GM18519 (cell line): Measurements from ENCODE around the gene ASTN2.
A peak's percentile ranks its signal among the peaks of the same experiment; 100 is the strongest.
"Not testable (repeated sequence)": the region's sequence is repeated elsewhere in the genome, so short reads cannot be mapped to it uniquely, and the experiment has no call there.

Experiments used
- ATAC-seq: cut with Tn5 transposase; IDR thresholded peaks from one replicate; pipeline ENCODE4 v1.9.1; 2021; ENCODE audit warnings: mild to moderate bottlenecking, moderate library complexity; ENCODE audit not compliant: unreplicated experiment, low FRiP score

ASTN2 gene

DNA sequence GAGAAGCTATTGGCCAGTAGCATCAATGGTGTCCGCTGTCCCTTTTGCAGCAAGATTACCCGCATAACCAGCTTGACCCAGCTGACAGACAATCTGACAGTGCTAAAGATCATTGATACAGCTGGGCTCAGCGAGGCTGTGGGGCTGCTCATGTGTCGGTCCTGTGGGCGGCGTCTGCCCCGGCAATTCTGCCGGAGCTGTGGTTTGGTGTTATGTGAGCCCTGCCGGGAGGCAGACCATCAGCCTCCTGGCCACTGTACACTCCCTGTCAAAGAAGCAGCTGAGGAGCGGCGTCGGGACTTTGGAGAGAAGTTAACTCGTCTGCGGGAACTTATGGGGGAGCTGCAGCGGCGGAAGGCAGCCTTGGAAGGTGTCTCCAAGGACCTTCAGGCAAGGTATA is 717.0 kb downstream of the ASTN2 start:
- ATAC-seq, result no peak

DNA sequence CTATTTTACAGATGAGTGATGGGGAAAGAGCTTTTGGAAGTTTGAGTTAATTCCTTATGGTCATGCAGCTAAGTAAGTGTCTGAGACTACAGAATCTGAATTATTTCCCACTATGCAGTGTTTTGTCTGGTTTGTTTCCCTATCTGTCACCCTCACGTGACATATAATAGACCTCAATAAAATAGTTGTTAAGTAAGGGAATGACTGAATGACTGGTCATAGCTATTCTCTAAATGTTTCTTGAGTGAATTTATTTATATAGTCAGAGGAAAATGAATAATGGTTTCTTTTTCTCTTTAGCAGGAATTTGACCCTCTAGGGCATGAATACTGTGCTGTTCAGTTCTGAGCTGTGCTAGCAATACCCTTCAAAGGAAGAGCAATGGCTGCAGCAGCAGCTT is 717.5 kb downstream of the ASTN2 start:
- no peak for ATAC-seq

DNA sequence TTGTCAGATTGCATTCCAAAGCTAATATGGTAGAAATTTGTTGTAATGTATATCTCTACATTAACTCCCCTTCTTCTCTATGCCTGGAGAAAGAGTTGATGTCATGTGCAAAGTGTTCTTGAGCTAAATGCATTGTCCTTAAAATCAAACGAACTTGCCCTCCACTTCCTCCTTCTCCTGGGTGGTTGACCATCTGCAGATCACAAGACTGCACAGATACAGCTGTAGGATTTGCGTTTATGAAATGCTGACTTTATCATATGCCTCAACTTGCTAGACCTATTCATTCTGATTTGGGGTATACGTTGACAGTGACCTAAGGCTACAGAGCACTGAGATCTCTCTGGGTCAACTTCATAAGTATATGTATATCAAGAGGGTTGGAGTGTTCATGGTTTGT is 719.4 kb downstream of the ASTN2 start:
- ATAC-seq, result no peak

DNA sequence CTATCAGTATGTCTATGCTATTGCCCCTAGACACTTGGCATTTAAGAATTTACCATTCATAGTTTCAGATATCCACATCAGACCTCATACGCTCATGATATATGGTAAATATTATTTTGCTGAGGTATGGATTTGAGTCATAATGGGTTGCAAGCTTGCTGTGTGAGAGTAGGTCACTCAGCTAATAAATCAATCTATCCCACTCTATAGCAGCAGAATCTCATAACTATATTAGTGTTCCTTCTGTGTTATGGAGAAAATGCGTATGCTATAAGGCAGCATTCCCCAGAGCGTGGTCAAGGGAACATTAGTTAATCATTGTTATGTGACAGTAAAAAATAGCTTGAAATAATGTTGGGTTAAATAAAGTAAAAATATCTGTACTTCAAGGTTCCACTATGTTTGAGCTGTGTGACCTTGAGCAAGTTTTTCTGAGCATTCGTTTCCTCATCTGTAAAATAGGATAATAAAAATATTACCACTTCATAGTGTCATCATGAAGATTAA is 720.0 kb downstream of the ASTN2 start:
- ATAC-seq, result no peak

DNA sequence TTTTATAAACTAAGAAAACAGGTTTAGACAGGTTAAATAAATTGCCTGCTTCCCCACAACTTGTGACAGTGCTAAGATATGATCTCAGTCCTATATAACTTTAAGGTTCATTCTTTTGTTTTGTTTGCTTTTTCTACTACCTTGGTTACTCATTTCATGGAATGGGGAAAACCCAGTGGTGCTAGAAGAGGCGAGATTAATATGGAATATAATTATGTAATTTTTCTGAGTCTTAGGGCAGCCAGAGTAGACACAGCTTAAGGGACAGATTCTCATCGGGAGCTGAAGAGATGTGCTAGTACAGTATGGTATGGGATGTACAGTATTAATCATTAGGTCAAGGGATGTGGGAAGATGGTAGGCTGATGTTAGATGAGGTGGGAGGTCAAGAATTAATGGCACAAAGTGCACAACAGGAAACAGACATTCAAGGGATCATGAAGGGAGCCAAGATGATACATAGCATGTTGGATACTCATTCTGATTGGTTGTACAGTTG is 721.6 kb downstream of the ASTN2 start:
- no peak for ATAC-seq

DNA sequence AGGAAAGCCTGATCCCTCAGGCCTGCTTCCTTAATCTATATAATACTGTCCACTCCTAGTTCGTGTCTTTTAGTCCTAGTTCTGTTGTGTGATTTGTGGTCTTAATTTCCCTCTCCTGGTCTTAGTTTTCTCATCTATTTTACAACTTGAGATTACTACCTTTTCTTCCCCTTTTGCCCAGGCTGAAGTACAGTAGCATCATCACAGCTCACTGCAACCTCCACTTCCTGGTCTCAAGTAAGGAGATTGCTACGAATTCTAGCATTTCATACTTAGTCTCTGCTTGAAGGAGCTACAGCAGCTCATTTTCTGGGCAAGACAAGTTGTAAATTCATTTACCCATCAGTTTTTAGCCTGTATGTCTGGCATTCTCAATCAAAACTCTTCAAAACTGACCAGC is 722.2 kb downstream of the ASTN2 start:
- no peak for ATAC-seq

DNA sequence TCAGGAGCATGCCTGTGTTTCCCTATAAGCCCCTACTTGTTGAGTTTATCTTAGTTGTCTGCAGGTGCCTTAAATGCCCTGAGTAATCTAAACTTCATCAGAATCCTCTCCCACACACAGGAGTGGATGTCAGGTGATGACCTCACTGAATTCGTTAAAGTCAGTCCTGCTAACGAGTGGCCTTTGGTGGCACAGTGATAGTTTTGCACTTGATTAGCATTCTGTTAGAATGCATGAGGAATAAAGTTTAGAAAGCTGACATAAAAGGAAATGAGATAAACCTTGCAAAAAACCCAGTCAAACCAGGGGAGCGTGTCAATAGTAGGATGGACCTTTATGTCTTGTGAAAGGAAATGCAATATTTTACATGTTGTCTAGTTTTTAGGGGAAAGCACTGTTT is 723.2 kb downstream of the ASTN2 start:
- no peak for ATAC-seq

DNA sequence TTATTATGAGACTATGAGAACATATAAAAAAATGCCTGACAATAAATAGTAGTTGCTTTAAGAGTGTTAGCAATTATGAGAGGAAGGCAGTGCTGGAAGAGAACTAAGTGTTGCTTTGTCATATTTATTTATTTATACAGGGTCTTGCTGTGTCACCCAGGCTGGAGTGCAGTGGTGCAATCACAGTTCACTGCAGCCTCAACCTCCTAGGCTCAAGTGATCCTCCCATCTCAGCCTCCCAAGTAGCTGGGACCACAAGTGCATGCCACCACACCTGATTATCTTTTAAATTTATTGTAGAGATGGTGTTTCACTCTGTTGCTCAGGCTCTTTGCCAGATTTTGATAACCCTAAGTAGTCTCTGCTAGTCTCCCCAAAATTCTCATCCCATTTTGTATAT is 724.1 kb downstream of the ASTN2 start:
- not testable (repeated sequence) for ATAC-seq

DNA sequence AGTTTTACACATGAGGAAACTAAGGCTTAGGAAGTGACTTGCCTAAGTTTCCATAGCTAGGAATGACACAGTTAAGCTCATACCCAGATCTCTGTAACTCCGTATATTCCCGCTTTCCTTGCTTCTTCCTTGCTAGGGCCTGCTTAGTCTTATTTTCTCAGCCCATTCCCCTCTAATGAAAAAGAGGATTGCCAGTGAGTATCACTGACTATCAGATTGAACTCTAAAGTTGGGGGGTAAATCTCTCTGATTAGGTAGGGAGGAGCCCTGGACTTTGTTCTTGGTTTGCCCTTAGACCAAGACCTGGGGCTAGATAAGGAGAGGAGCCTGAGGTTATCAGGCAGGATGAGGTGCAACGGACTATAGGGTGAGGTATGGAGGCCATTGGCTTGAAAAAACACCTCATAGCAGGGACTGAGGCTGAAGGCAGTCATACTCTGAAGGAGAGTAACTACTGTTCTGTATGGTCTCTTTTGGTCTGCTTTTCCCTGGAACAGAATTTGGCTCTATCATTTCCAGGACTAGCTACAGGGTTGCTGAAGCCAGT is 725.3 kb downstream of the ASTN2 start:
- ATAC-seq, result no peak

DNA sequence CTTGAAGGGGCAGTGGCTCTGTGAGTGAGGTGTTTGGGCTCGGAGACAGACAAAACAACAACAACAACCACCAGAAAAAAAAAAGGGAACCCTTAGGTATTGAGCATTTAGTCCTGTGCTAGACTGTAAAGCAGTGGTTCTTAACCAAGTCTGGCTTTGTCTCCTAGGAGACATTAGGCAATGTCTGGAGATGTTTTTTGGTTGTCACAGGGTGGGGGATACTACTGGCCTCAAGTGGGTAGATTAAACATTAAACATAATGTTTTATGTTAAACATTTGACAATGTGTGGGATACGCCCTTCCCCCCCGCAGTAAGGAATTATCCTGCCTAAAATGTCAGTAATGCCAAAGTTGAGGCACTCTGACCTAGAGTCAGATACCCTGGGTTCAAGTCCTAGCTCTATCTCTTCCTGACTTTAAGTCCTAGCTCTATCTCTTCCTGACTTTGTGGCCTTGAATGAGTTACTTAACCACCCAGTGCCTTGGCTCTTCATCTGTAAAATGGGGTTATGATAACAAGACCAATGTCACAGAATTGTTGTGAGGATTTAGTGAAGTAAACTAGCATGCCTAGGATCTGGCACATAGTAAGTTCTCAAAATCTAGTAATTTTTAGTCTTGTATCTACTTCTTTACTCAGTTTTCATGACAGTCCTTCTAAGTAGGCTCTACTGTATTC is 725.9 kb downstream of the ASTN2 start:
- no peak for ATAC-seq

DNA sequence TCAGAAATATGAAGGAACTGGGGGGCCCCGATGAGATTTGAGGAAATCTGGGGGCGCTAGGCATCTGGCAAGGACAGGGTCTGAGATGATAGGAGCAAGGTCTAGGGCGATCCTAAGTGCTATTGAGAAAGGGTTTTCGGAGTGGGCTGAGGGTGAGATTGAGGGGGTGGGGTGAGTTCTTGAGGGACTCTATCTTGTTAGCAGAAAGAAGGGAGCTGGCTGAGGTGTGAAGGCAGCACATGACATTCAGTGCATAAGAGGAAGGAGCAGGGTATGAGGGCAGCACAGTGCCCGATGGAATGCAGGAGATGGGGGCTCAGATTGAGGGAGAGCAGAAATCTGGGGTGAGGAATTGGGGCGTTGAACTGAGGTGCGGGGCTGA is 727.1 kb downstream of the ASTN2 start:
- ATAC-seq, result no peak

DNA sequence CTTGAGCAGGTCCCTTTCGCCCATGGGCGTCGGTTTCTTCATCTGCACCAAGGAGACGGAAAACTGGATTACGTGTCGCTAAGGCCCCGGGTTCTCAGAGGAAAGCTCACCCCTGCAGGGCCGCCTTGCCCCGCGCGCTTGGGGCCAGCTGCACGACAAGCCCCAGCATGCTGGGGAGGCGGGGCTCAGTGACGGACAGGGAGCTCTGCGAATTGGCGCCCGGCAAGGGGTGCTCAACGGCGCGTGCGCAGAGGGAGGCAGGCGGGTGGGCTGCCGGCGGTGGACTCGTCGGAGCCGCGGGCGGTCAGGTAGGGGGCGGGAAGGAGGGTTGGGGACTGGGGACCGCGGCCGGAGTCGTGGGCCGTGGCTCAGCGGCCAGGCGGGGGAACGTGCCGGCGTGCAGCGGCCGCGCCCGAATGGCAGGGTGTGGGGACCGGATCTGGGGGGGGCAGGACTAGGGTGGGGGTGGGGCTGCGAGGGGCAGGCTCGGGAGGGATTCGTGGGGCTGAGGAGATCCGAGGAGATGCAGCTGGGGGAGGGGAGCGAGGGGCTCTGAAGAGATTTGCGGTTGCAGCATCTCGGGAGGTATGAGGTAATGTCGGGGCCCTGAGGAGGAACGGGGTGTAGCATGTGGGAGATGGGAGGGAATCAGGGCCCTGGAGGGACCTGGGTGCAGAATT is 727.6 kb downstream of the ASTN2 start, which contains the start of gene TRIM32:
Gene TRIM32 (plus strand): TSS at position 232 of the 680 bp plus-strand sequence. CDS start 10,438 bp downstream, outside the sequence.
- peak; percentile 98 for ATAC-seq

DNA sequence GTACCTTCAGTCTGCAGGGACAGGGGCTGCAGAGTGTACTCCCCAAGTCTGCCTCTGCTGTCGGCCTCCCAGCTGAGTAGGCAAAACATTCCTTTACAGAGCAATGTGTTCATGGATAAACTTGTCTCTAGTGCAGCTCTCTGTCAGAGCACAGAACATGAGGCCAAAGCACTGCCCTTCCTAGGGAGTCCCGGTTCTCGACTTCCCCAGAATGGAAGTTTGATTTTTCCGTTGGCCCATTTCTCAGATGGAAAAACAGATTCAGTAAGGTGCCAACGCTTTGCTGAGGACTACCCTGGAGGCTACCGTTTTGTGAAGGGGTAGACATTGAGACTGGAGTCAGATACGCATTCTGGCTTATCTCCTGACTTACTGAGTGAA is 728.2 kb downstream of the ASTN2 start:
- peak; percentile 24 for ATAC-seq

DNA sequence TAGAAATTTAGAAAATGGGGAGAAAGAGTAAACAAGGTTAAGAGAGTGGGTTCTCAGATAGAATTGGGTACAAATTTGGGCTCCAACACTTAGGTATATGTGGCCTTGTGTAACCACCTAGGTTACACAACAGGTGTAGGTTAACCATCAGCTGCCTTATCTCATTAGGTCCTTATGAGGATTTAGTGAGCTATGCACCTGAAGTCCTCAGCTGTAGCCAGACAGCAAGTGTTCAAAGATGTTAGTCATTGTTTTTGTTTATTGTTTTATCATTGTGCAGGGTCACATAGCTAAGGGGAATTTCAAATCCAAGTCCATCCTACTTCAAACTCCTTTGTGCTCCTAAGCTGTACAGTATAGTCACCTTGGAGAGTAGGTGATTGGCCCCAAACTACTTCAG is 728.7 kb downstream of the ASTN2 start:
- no peak for ATAC-seq

DNA sequence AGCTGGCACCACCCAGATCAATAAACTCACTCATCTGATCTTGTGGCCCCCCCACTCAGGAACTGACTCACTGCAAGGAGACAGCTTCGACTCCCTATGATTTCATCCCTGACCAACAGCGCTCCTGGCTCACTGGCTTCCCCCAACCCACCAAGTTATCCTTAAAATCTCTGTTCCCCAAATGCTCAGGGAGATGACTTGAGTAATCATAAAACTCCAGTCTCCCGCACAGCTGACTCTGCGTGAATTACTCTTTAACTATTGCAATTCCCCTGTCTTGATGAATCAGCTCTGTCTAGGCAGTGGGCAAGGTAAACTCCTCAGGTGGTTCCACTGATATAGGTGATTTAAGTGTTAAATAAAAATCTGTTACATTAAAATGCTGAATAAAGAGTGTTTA is 729.7 kb downstream of the ASTN2 start:
- ATAC-seq, result no peak

DNA sequence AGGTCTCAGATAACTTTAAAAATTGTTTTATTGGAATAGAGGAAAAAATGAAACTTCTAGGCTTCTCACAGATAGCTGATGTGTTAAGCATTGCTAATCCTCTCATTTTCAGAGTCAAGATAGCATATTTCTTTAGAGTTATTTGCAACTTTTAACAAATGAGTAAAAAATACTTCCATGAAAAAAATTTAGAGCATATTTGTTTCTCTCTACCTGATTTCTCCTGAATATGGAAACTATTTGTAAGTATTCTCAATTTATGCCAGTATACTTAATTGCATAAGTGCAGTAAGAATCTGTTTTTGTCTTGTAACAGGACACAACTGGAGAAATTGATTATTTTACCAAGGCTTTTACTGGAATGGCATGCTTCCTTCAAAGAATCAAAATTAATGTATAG is 731.3 kb downstream of the ASTN2 start:
- ATAC-seq, result no peak

DNA sequence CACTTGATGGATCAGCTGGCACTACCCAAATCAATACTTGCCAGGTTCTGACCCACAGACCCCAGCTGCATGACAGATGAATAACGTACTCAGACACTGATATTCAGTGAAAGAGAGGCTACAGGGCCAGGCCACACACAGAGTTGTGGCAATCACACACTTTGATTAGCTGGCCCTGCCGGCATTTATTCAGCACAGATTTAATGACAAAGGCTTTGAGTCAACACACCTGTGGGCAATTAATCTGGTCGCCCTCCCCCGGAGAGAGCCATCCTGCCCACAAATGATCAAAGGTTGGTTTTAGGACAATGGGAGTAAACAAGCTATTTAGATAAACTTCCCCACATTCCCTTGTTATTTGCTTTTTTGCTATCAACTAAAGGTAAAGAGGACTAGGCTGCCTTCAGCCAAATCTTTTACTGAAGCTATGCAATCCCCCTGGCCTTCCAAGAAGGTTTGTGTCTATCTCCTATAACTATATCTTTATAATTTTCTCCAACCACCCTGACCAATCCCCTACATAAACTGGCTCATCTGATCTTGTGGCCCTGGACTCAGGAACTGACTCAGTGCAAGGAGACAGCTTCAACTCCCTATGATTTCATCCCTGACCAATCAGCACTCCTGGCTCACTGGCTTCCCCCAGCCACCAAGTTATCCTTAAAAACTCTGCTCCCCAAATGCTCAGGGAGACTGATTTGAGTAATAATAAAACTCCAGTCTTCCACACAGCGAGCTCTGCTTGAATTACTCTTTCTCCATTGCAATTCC is 740.5 kb downstream of the ASTN2 start:
- no peak for ATAC-seq

DNA sequence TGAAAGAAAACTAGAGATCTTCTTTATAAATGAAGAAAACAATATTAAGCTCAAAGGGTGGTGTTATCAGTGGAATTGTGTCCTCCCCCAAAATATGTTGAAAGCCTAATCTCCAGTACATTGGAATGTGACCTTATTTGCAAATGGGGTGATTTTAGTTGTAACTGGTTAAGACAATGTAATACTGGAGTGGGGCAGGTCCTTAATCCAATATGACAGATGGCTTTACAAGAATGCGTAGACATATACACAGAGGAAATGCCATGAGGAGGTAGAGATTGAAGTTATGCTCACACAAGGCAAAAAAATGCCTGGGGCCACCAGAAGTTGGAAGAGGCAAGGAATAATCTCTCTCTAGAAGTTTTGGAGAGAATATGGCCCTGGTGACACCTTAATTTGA is 741.5 kb downstream of the ASTN2 start:
- no peak for ATAC-seq

DNA sequence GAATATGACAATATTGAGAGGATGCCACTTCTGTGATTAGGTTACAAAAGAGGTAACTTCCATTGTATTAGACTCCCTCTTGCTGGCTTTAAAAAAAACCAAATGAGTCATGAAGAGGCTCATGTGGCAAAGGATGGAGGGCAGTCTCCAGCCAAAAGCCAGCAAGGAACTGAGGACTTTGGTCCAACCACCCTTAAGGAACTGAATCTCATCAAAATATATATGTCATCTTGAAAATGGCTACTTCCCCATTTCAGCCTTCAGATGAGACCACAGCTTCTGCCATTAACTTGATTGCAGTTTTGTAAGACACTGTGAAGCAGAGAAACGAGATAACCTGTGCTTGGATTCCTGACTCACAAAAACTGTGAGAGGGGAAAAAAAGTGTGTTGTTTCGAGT is 743.3 kb downstream of the ASTN2 start:
- no peak for ATAC-seq

DNA sequence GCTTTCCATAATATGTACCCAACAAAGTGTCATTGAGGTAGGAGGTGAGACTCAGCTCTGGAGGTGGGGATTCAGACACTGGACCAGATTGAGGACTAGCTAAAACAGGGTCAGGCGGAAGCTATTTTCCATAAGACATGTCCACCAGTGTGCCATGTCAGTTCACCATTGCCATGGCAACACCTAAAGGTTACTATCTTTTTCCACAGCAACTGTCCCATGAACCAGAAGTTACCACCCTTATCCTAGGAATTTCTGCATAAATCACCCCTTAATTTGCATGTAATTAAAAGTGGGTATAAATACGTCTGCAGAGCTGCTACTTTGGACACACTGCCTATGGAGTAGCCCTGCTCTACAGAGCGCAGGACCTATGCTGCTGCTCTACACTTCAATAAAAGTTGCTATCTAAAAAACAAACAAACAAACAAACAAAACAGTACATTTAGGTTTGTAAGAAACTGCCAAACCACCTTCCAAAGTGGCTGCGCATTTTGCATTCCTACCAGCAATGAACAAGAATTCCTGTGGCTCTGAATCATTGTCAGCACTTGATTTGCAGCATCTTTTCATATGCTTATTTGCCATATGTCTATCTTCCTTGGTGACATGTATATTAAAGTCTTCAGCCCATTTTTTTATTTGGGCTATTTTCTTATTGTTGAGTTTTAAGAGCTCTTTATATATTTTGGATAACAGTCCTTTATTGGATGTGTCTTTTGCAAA is 745.7 kb downstream of the ASTN2 start:
- no peak for ATAC-seq
